Measurements from ENCODE around the gene MRC2.
"Not testable (repeated sequence)": the region's sequence is repeated elsewhere in the genome, so short reads cannot be mapped to it uniquely, and the experiment has no call there.

MRC2 gene

GRCh38 chr17:62680541-62681052 is 53.1 kb downstream of the MRC2 start:
- DNase-seq (ENCODE audit: low read depth, low spot score): no peak

- no peak for DNase-seq (ENCODE audit: low read depth, low spot score)
Observed at GRCh38 chr17:62681061-62681938, 53.8 kb downstream of the MRC2 start.

- no peak for DNase-seq (ENCODE audit: low read depth, low spot score)
Observed at GRCh38 chr17:62681939-62682381, 54.5 kb downstream of the MRC2 start.

GRCh38 chr17:62684179-62684578 is 56.7 kb downstream of the MRC2 start:
- no peak for DNase-seq (ENCODE audit: low read depth, low spot score)

GRCh38 chr17:62687997-62688396 is 60.5 kb downstream of the MRC2 start:
- no peak for DNase-seq (ENCODE audit: low read depth, low spot score)

- no peak for DNase-seq (ENCODE audit: low read depth, low spot score)
Observed at GRCh38 chr17:62688398-62689160, 61.1 kb downstream of the MRC2 start.

- DNase-seq (ENCODE audit: low read depth, low spot score): no peak
Observed at GRCh38 chr17:62689441-62690167, 62.1 kb downstream of the MRC2 start.

GRCh38 chr17:62690168-62690897 is 62.9 kb downstream of the MRC2 start:
- no peak for DNase-seq (ENCODE audit: low read depth, low spot score)

GRCh38 chr17:62691589-62691915 is 64.1 kb downstream of the MRC2 start:
- not testable (repeated sequence) for DNase-seq (ENCODE audit: low read depth, low spot score)

GRCh38 chr17:62692159-62692651 is 64.7 kb downstream of the MRC2 start:
- no peak for DNase-seq (ENCODE audit: low read depth, low spot score)

GRCh38 chr17:62692721-62693431 is 65.4 kb downstream of the MRC2 start:
- DNase-seq (ENCODE audit: low read depth, low spot score): no peak

GRCh38 chr17:62693616-62694409 is 66.3 kb downstream of the MRC2 start:
- no peak for DNase-seq (ENCODE audit: low read depth, low spot score)

GRCh38 chr17:62695093-62695738 is 67.7 kb downstream of the MRC2 start:
- not testable (repeated sequence) for DNase-seq (ENCODE audit: low read depth, low spot score)

GRCh38 chr17:62696256-62696655 is 68.8 kb downstream of the MRC2 start:
- no peak for DNase-seq (ENCODE audit: low read depth, low spot score)

GRCh38 chr17:62696726-62697490 is 69.4 kb downstream of the MRC2 start:
- DNase-seq (ENCODE audit: low read depth, low spot score): no peak

- not testable (repeated sequence) for DNase-seq (ENCODE audit: low read depth, low spot score)
Observed at GRCh38 chr17:62698459-62698858, 71.0 kb downstream of the MRC2 start.

GRCh38 chr17:62700964-62701705 is 73.7 kb downstream of the MRC2 start:
- DNase-seq (ENCODE audit: low read depth, low spot score): no peak

- no peak for DNase-seq (ENCODE audit: low read depth, low spot score)
Observed at GRCh38 chr17:62701706-62702085, 74.2 kb downstream of the MRC2 start.

Measured in brain pericyte (primary cell).